AG09319 (cell line): Measurements from ENCODE around the gene GGT5.

Experiments
- DNase-seq: peaks from one replicate; pipeline ENCODE4 v3.0.0-alpha.2; 2010; ENCODE audit warnings: low read depth; ENCODE audit errors: extremely low read depth
- CTCF ChIP-seq: IDR thresholded peaks from 2 replicates; pipeline ENCODE4 v1.5.1; 2011; ENCODE audit warnings: low read depth, mild to moderate bottlenecking, inconsistent platforms, low read length, moderate library complexity

Gene GGT5

GRCh38 chr22:24171822-24172221 lies 73.1 kb downstream of the GGT5 start:
- no peak for TF ChIP-seq CTCF

GRCh38 chr22:24170632-24171031 lies 74.2 kb downstream of the GGT5 start:
- no peak for TF ChIP-seq CTCF
- DNase-seq: no peak

More at GRCh38 chr22:24171822-24172221, 73.1 kb downstream of the GGT5 start:
- no peak for DNase-seq

- TF ChIP-seq CTCF: no peak
- DNase-seq: no peak
Measured at GRCh38 chr22:24170188-24170587, 74.7 kb downstream of the GGT5 start.
